Spleen (tissue), 11 donors: ENCODE data around the gene USP34. TPM values are rescaled to one million over a fixed set of nuclear protein-coding genes. Genes with fewer than 3 reads are reported as not detected.

Experiments used
- DNase-seq: peaks from one replicate; pipeline ENCODE4 v3.0.0-alpha.2; 2020
- H3K27ac ChIP-seq, 8 donors: fragments of 200-600 bp; sonication (generic) in 7 of 8; 1 replicate in 4 of 8; 2 replicates in 4 of 8; pipeline versions ENCODE4 v1.5.0 to v1.8.0; 2016 to 2021; ENCODE audit warnings: inconsistent platforms in 4 of 8, mild to moderate bottlenecking in 4 of 8, moderate library complexity in 1 of 8
- H3K27me3 ChIP-seq, 7 donors: fragments of 200-600 bp; sonication (generic) in 6 of 7; replicated peaks in 1 of 7; 1 replicate in 4 of 7; 2 replicates in 3 of 7; pipeline versions ENCODE4 v1.5.0 to v1.8.0; 2016 to 2021; ENCODE audit warnings: inconsistent platforms in 3 of 7, mild to moderate bottlenecking in 1 of 7
- H3K36me3 ChIP-seq, 6 donors: fragments of 200-600 bp; sonication (generic) in 5 of 6; 1 replicate in 4 of 6; 2 replicates in 2 of 6; pipeline versions ENCODE4 v1.5.0 to v1.8.0; 2016 to 2021; ENCODE audit warnings: inconsistent platforms in 2 of 6
- H3K4me1 ChIP-seq, 6 donors: fragments of 200-600 bp; sonication (generic) in 5 of 6; 1 replicate in 3 of 6; 2 replicates in 3 of 6; pipeline versions ENCODE4 v1.5.0 to v1.8.0; 2016 to 2021; ENCODE audit warnings: inconsistent platforms in 3 of 6
- H3K4me3 ChIP-seq, 8 donors: fragments of 200-600 bp; sonication (generic) in 7 of 8; 1 replicate in 4 of 8; 2 replicates in 4 of 8; pipeline versions ENCODE4 v1.5.0 to v1.8.0; 2016 to 2021; ENCODE audit warnings: inconsistent platforms in 4 of 8, mild to moderate bottlenecking in 4 of 8, moderate library complexity in 2 of 8
- H3K9me3 ChIP-seq, 8 donors: fragments of 200-600 bp; sonication (generic) in 7 of 8; 1 replicate in 4 of 8; 2 replicates in 4 of 8; pipeline versions ENCODE4 v1.5.0 to v1.8.0; 2016 to 2021; ENCODE audit warnings: inconsistent platforms in 4 of 8
- POLR2A ChIP-seq, 3 donors: fragments of 450-650 bp; IDR thresholded peaks; one replicate each; pipeline ENCODE4 v1.5.1; 2017; ENCODE audit warnings: antibody characterized with exemption in 3 of 3, mild to moderate bottlenecking in 1 of 3
- POLR2AphosphoS5 ChIP-seq, 3 donors: sonication (generic); formaldehyde crosslinking; IDR thresholded peaks; one replicate each; pipeline ENCODE4 v1.5.1; 2017; ENCODE audit warnings: antibody characterized with exemption in 3 of 3
- WGBS, 5 donors: extraction: QIAGEN DNeasy Blood & Tissue Kit in 3 of 5; methylation state at CpG; one replicate each; pipeline versions ENCODE4 v1.1.5 to v1.1.7; 2013 to 2018; 5-methylcytosine and 5-hydroxymethylcytosine counted together
- intact Hi-C: fragments of 100-400 bp; cut with DNase I; formaldehyde crosslinking; loops from one replicate; pipeline ENCODE4 v1.15.0; 2023; ENCODE audit warnings: low total_unique reads
- polyA plus RNA-seq, 3 donors: library from polyadenylated mRNA; stranded (reverse); fragments of 200-250 nt; gene quantifications; one replicate each; pipeline ENCODE4 v1.2.1, GENCODE V29; 2013
- total RNA-seq, 7 donors: library from RNA; depleted of rRNA in 3 of 7; stranded (reverse); fragments of >200 nt in 3 of 7; fragmentation: NEBNext Ultra II Directional in 4 of 7; extraction: Animal tissue kit (Norgen Biotek cat#: 25700) in 4 of 7; gene quantifications; one replicate each; pipeline versions ENCODE4 v1.1.0 to v1.2.1, GENCODE V29; 2016 to 2021
- TF ChIP-seq, protein P1 (sequence below), 11 experiments: fragments of 200-600 bp in 7 of 11; fragments of 450-650 bp in 4 of 11; sonication (generic) in 4 of 11; IDR thresholded peaks in 8 of 11; conservative IDR thresholded peaks in 3 of 11; 1 replicate in 7 of 11; 2 replicates in 4 of 11; pipeline versions ENCODE4 v1.4.0 to v1.8.0; 2016 to 2021; ENCODE audit warnings: antibody characterized with exemption in 11 of 11, inconsistent platforms in 4 of 11, mild to moderate bottlenecking in 1 of 11
- donor health status: healthy with polysubstance abuse.
- donor health status: DM: no; HTN: no; CAD: no; lungs with moderate emphysema.
- donor health status: DM: no; HTN: no; CAD: no.
- donor health status: Bipolar disorder and iron deficiency.
- donor health status: healthy.
- donor health status: DM: no; HTN: no; CAD: no.
- donor health status: DM: yes; HTN: yes; CAD: no.

The USP34 gene
- total and polyA plus RNA-seq, 10 donors = 52.1 to 222 (median 142) TPM

DNA sequence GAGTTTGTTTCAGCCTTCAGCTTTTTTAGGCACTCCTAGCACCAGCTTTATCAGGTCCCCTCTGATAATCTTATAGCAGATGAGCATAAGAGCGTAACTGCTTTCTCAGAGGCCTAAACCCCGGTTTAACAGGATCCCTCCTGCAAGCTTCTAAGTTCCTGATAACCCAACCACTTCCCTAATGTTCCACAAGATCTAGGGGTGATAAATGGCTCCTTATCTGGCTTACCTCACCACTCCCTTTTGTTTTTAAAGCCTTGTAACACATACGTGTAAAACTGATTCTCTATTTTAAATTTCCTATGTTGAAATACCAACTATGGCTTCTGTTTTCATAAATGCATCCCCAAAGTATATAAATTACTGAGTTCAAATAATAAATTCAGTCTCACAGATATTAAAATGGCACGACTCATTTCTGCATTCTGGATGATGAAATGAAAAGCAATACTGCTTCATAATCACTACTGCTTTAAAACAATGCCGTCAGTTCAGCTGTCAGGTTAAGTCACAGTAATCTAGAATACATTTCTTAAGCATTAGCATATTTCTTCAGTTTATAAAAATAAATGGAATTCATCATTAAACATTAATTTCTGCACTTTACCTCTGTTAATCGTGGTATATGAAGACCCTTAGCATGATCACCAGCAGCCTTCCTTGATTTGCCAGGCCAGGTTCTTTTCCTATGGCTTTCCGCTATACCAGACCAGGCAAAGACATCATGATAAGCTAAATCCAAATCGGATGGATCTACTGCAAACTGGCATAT, 182.6 kb downstream of the USP34 start:
- intact Hi-C loops = no loop called here
- Histone ChIP-seq H3K9me3 (no peaks in the 10 kb centered on the region), H3K27me3 (no peaks in the 10 kb centered on the region)

DNA sequence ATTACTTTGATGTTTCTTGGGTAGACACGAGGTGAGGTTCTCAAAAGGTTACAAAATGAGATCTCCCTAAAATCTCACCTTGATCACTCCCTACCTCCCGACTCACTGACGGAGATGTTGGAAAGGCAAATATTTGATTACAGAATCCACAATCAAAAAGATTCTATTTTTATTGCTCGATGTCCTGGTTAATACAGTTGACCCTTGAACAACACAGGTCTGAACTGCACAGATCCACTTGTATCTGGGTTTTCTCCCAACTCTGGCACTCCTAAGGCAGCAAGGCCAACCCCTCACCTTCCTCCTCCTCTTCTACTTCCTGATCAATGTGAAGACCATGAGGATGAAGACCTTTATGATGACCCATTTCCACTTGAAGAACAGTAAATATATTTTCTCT, 183.6 kb downstream of the USP34 start:
- TF ChIP-seq POLR2AphosphoS5 (IDR thresholded peaks at IDR 0.05) = no peak
- TF ChIP-seq, protein P1, sequence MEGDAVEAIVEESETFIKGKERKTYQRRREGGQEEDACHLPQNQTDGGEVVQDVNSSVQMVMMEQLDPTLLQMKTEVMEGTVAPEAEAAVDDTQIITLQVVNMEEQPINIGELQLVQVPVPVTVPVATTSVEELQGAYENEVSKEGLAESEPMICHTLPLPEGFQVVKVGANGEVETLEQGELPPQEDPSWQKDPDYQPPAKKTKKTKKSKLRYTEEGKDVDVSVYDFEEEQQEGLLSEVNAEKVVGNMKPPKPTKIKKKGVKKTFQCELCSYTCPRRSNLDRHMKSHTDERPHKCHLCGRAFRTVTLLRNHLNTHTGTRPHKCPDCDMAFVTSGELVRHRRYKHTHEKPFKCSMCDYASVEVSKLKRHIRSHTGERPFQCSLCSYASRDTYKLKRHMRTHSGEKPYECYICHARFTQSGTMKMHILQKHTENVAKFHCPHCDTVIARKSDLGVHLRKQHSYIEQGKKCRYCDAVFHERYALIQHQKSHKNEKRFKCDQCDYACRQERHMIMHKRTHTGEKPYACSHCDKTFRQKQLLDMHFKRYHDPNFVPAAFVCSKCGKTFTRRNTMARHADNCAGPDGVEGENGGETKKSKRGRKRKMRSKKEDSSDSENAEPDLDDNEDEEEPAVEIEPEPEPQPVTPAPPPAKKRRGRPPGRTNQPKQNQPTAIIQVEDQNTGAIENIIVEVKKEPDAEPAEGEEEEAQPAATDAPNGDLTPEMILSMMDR (IDR thresholded peaks at IDR 0.05 in 8 of 11, conservative IDR thresholded peaks at IDR 0.05 in 3 of 11) = no peak
- no peak for TF ChIP-seq POLR2A (IDR thresholded peaks at IDR 0.05)
- intact Hi-C loops = no loop called here
- no peak for DNase-seq
- Histone ChIP-seq H3K27ac (no peak overlapping the region), H3K9me3 (no peaks in the 10 kb centered on the region), H3K36me3 (peaks cover 0 to 90% (median 25%) of the 10 kb centered on the region in 6 donors), H3K4me1 (no peaks in the 10 kb centered on the region), H3K4me3 (no peak overlapping the region), H3K27me3 (no peaks in the 10 kb centered on the region)
- WGBS, 5 donors = 96 to 99% (median 98%) methylated on average over 4 of the region's 4 CpGs

More for the DNA sequence above, 182.6 kb downstream of the USP34 start:
- Histone ChIP-seq H3K4me1 (no peaks in the 10 kb centered on the region), H3K4me3 (no peak overlapping the region), H3K27ac (no peak overlapping the region), H3K36me3 (peaks cover 0 to 90% (median 18%) of the 10 kb centered on the region in 6 donors)
- WGBS, 5 donors = 65 to 81% (median 77%) methylated on average over 8 of the region's 8 CpGs
- DNase-seq = no peak
- TF ChIP-seq, protein P1 (IDR thresholded peaks at IDR 0.05 in 8 of 11, conservative IDR thresholded peaks at IDR 0.05 in 3 of 11) = no peak
- TF ChIP-seq POLR2A (IDR thresholded peaks at IDR 0.05) (no peak), POLR2AphosphoS5 (IDR thresholded peaks at IDR 0.05) (no peak)

DNA sequence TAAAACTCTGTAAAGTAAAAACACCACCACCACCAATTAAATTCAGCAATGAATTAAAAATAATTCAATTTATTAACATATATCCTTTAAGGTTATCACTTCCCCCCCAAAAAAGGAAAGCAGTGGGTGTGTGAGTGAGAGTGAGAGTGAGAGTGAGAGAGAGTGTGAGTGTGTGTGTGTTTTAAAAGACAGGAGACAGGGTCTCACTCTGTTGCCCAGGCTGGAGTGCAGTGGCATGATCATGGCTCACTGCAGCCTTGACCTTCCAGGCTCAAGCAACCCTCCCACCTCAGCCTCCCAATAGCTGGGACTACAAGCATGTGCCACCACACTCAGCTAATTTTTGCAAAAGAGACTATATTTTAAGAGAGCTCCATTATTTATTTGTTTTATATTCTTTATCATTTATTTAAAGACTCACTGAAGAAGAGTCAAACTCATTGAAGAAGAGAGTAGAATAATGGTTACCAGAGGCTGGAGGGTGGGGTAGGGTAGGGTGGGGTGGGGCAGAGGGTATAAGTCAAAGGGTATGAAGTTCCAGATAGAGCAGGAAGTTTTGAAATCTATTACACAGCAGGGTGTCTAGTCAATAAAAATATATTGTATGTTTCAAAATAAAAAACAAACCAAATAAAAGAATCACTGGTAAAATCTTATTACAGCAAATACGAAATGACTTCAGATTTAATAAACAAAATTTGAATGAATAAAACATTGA, 187.3 kb downstream of the USP34 start:
- Histone ChIP-seq H3K9me3 (no peaks in the 10 kb centered on the region), H3K4me3 (no peak overlapping the region), H3K27me3 (no peaks in the 10 kb centered on the region), H3K36me3 (peaks cover 0 to 97% (median 44%) of the 10 kb centered on the region in 6 donors), H3K4me1 (no peaks in the 10 kb centered on the region), H3K27ac (no peak overlapping the region)
- intact Hi-C loops = no loop called here
- WGBS, 5 donors = 88 to 100% (median 95%) methylated on average over 1 of the region's 1 CpG
- DNase-seq = no peak
- TF ChIP-seq POLR2A (IDR thresholded peaks at IDR 0.05) (no peak), POLR2AphosphoS5 (IDR thresholded peaks at IDR 0.05) (no peak)
- TF ChIP-seq, protein P1 (IDR thresholded peaks at IDR 0.05 in 8 of 11, conservative IDR thresholded peaks at IDR 0.05 in 3 of 11) = no peak

DNA sequence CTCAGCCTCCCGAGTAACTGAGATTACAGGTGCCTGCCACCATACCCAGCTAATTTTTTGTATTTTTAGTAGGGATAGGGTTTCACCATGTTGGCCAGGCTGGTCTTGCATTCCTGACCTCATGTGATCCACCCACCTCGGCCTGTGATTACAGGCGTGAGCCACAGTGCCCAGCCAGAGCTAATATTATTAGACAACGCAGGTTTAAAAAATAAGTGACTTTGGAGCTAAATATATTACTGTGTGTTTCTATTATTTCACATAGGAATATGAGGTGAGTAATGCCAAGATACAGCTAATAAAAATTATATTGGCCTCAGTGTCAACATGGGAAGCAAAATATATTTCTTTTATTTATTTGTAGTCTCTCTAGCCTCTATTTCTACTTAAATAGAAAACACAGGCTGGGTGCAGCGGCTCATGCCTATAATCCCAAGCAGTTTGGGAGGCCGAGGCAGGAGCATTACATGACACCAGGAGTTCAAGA, 188.7 kb downstream of the USP34 start:
- Histone ChIP-seq H3K27ac (no peak overlapping the region), H3K4me3 (no peak overlapping the region), H3K27me3 (no peaks in the 10 kb centered on the region), H3K9me3 (no peaks in the 10 kb centered on the region), H3K36me3 (peaks cover 0 to 97% (median 48%) of the 10 kb centered on the region in 6 donors), H3K4me1 (no peaks in the 10 kb centered on the region)
- intact Hi-C loops = no loop called here
- WGBS, 5 donors = 97 to 98% (median 98%) methylated on average over 6 of the region's 6 CpGs
- no peak for TF ChIP-seq POLR2A (IDR thresholded peaks at IDR 0.05)
- TF ChIP-seq, protein P1 (IDR thresholded peaks at IDR 0.05 in 8 of 11, conservative IDR thresholded peaks at IDR 0.05 in 3 of 11) = no peak
- no peak for TF ChIP-seq POLR2AphosphoS5 (IDR thresholded peaks at IDR 0.05)
- DNase-seq = no peak
